ENCODE measurements around the gene PRIMPOL. TPM values are rescaled to one million over a fixed set of nuclear protein-coding genes. Genes with fewer than 3 reads are reported as not detected.

Gene PRIMPOL
- total and polyA plus RNA-seq, 2 of the 4 experiments (the other 2 are of a cell fraction), result 5.6 to 8.8 TPM

- no peak overlapping the region for H2BK120ac ChIP-seq (ENCODE audit: low read depth, low read length)
- no peaks in the 10 kb centered on the region for H3K9me3 ChIP-seq (ENCODE audit: control insufficient read depth, insufficient read depth, low read length)
- POLR2A ChIA-PET (ENCODE audit: unreplicated experiment), result interaction anchor here (0.6 kb wide), 1 partner anchor 19 kb away, joined by 5 read pairs; no protein-coding TSS in a partner anchor
- intact Hi-C loops (cut with micrococcal nuclease) (loop anchor here (5.0 kb wide), 3 partner anchors 195 to 465 kb away; partner anchors contain the start of gene IRF2), dilution Hi-C loops (cut with HindIII; ENCODE audit: low sequenced_read_pairs, unreplicated experiment) (no loop called here), in situ Hi-C loops (cut with MboI; ENCODE audit: low sequenced_read_pairs) (no loop called here)
- H3K14ac ChIP-seq (replicated peaks; ENCODE audit: low read depth, low read length), result no peak overlapping the region
- no peak overlapping the region for H3K4ac ChIP-seq (ENCODE audit: low read depth, low read length)
- H3K4me2 ChIP-seq (ENCODE audit: low read depth, low read length), result no peak overlapping the region
- no peak overlapping the region for H4K5ac ChIP-seq (ENCODE audit: low read depth, low read length)
- no CpG with 5 or more reads among the region's 4 CpGs for WGBS, 2 experiments (ENCODE audit: extremely low coverage in 2 of 2, insufficient read length in 1 of 2)
- no peak overlapping the region for H4K8ac ChIP-seq (ENCODE audit: low read depth in 2 of 2, low read length in 2 of 2)
- no peak overlapping the region for H3K56ac ChIP-seq (ENCODE audit: extremely low read depth, insufficient read depth, low read length)
- H3K79me1 ChIP-seq (ENCODE audit: low read depth in 1 of 2, low read length in 2 of 2), result peaks cover 11 to 27% of the 10 kb centered on the region in 2 experiments
- no peak overlapping the region for H3K9ac ChIP-seq (ENCODE audit: low read depth, low read length)
- H3K27me3 ChIP-seq (ENCODE audit: control insufficient read depth, insufficient read depth, low read length), result no peaks in the 10 kb centered on the region
- H2AK9ac ChIP-seq (replicated peaks; ENCODE audit: low read depth, low read length, poor library complexity), result no peak overlapping the region
- no peaks in the 10 kb centered on the region; the same call in 1 of the 2 replicates for H4K20me1 ChIP-seq (ENCODE audit: insufficient read depth, low read length)
- H4K91ac ChIP-seq (ENCODE audit: insufficient read depth, low read depth, low read length), result no peak overlapping the region
- no peak for ATAC-seq (ENCODE audit: low read depth)
- TF ChIP-seq MAZ (IDR thresholded peaks at IDR 0.05; ENCODE audit: borderline replicate concordance, low read depth, low read length), result no peak
- TF ChIP-seq MAFK (IDR thresholded peaks at IDR 0.05; ENCODE audit: low read depth, low read length), result no peak
- no peak overlapping the region for H2AK5ac ChIP-seq (ENCODE audit: low read depth, low read length)
- CTCF ChIA-PET, result no interaction called here
- H3K18ac ChIP-seq (ENCODE audit: low read depth, low read length), result no peak overlapping the region
- H2BK5ac ChIP-seq (ENCODE audit: low read depth, low read length, poor library complexity, severe bottlenecking), result no peak overlapping the region
- no peak overlapping the region for H3K4me3 ChIP-seq (ENCODE audit: insufficient read depth, low read depth, low read length)
- H2AFZ ChIP-seq (replicated peaks; ENCODE audit: low read length, poor library complexity), result no peak overlapping the region
- H3K27ac ChIP-seq (ENCODE audit: insufficient read depth, low read length), result no peak overlapping the region
- DNase-seq, result peak; percentile 35
- peaks cover 4% of the 10 kb centered on the region for H3K4me1 ChIP-seq (ENCODE audit: control insufficient read depth, insufficient read depth, low read length)
- no peak overlapping the region for H2BK15ac ChIP-seq (ENCODE audit: low read depth, low read length)
- BruUV-seq (replicated peaks), result no TSS peak
- 0 out of 2 replicates have a peak, but pooled peaks cover 2% of the 10 kb centered on the region for H3K36me3 ChIP-seq (ENCODE audit: control insufficient read depth, insufficient read depth, low read length)
- no peak overlapping the region for H2BK20ac ChIP-seq (ENCODE audit: low read depth, low read length)
- H3K23ac ChIP-seq (ENCODE audit: low read depth, low read length), result no peak overlapping the region
- no peaks in the 10 kb centered on the region for H3K9me1 ChIP-seq (ENCODE audit: insufficient read depth, low read length)
Measured at GRCh38 chr4:184732126-184732525, 82.6 kb downstream of the PRIMPOL start.

All from IMR-90 (cell line).